IPS-18a (cell line): ENCODE data around the gene TRPC4.

Source experiments
- H3K27ac ChIP-seq: one replicate; pipeline ENCODE4 v1.5.1; 2013; ENCODE audit warnings: low read length
- H3K27me3 ChIP-seq: one replicate; pipeline ENCODE4 v1.6.1; 2013; ENCODE audit warnings: mild to moderate bottlenecking, low read length; ENCODE audit not compliant: control insufficient read depth, insufficient read depth
- H3K36me3 ChIP-seq: one replicate; pipeline ENCODE4 v1.6.1; 2013; ENCODE audit warnings: low read depth, low read length; ENCODE audit not compliant: control insufficient read depth
- H3K4me1 ChIP-seq: one replicate; pipeline ENCODE4 v1.6.1; 2013; ENCODE audit warnings: low read depth, low read length; ENCODE audit not compliant: control insufficient read depth
- H3K4me3 ChIP-seq: one replicate; pipeline ENCODE4 v1.5.1; 2013; ENCODE audit warnings: low read length
- H3K9ac ChIP-seq: one replicate; pipeline ENCODE4 v1.6.1; 2013; ENCODE audit warnings: mild to moderate bottlenecking, low read length, moderate library complexity
- H3K9me3 ChIP-seq: one replicate; pipeline ENCODE4 v1.6.1; 2013; ENCODE audit warnings: low read depth, low read length; ENCODE audit not compliant: control insufficient read depth

Gene TRPC4

GRCh38 chr13:37682496-37682895, 187.1 kb downstream of the TRPC4 start:
- Histone ChIP-seq H3K9me3 (no peaks in the 10 kb centered on the region), H3K4me1 (peaks cover 9% of the 10 kb centered on the region), H3K36me3 (no peaks in the 10 kb centered on the region), H3K9ac (no peak overlapping the region), H3K4me3 (no peak overlapping the region), H3K27me3 (no peaks in the 10 kb centered on the region), H3K27ac (no peak overlapping the region)

- H3K9ac ChIP-seq, result no peak overlapping the region
- H3K4me1 ChIP-seq, result peaks cover 9% of the 10 kb centered on the region
- no peaks in the 10 kb centered on the region for H3K27me3 ChIP-seq
- no peaks in the 10 kb centered on the region for H3K36me3 ChIP-seq
- H3K9me3 ChIP-seq, result no peaks in the 10 kb centered on the region
- no peak overlapping the region for H3K27ac ChIP-seq
- no peak overlapping the region for H3K4me3 ChIP-seq
These were observed 188.1 kb downstream of the TRPC4 start for GRCh38 chr13:37681281-37682032.

GRCh38 chr13:37680137-37680536, 189.4 kb downstream of the TRPC4 start:
- Histone ChIP-seq H3K36me3 (no peaks in the 10 kb centered on the region), H3K9me3 (no peaks in the 10 kb centered on the region), H3K27me3 (no peaks in the 10 kb centered on the region), H3K4me1 (peaks cover 5% of the 10 kb centered on the region), H3K27ac (no peak overlapping the region), H3K4me3 (no peak overlapping the region), H3K9ac (no peak overlapping the region)

DNA sequence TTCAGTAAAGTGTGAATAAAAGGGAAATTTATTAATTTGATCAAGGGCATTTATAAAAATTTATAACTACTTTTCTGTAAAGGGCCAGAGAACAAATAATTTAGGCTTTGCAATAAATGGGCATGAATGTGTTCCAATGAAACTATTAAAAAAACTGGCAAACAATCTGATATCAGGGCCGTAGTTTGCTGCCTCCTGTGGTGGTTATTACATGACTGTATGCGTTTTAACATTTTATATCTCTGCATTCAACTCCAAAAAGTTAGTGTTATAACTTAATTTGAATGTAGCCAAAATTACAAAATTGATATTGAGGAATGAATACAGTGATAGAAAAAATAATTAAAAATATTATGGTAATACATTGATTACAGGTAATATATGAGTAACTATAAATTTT, 190.5 kb downstream of the TRPC4 start:
- Histone ChIP-seq H3K4me1 (peaks cover 3% of the 10 kb centered on the region), H3K9me3 (no peaks in the 10 kb centered on the region), H3K27me3 (no peaks in the 10 kb centered on the region), H3K27ac (no peak overlapping the region), H3K36me3 (no peaks in the 10 kb centered on the region), H3K4me3 (no peak overlapping the region), H3K9ac (no peak overlapping the region)

GRCh38 chr13:37669845-37670244, 199.7 kb downstream of the TRPC4 start:
- Histone ChIP-seq H3K4me3 (no peak overlapping the region), H3K9me3 (no peaks in the 10 kb centered on the region), H3K4me1 (peaks cover 10% of the 10 kb centered on the region), H3K9ac (no peak overlapping the region), H3K36me3 (no peaks in the 10 kb centered on the region), H3K27me3 (no peaks in the 10 kb centered on the region), H3K27ac (no peak overlapping the region)

GRCh38 chr13:37667702-37668101, 201.9 kb downstream of the TRPC4 start:
- Histone ChIP-seq H3K9me3 (no peaks in the 10 kb centered on the region), H3K36me3 (no peaks in the 10 kb centered on the region), H3K27ac (no peak overlapping the region), H3K27me3 (no peaks in the 10 kb centered on the region), H3K4me1 (peaks cover 10% of the 10 kb centered on the region), H3K9ac (no peak overlapping the region), H3K4me3 (no peak overlapping the region)

- H3K4me3 ChIP-seq, result no peak overlapping the region
- no peak overlapping the region for H3K9ac ChIP-seq
- H3K27me3 ChIP-seq, result no peaks in the 10 kb centered on the region
- peaks cover 10% of the 10 kb centered on the region for H3K4me1 ChIP-seq
- H3K36me3 ChIP-seq, result no peaks in the 10 kb centered on the region
- no peaks in the 10 kb centered on the region for H3K9me3 ChIP-seq
- H3K27ac ChIP-seq, result no peak overlapping the region
These were observed 203.5 kb downstream of the TRPC4 start for GRCh38 chr13:37666036-37666435.

GRCh38 chr13:37665420-37665819, 204.2 kb downstream of the TRPC4 start:
- no peak overlapping the region for H3K9ac ChIP-seq
- peaks cover 10% of the 10 kb centered on the region for H3K4me1 ChIP-seq
- H3K36me3 ChIP-seq, result no peaks in the 10 kb centered on the region
- H3K9me3 ChIP-seq, result no peaks in the 10 kb centered on the region
- H3K27ac ChIP-seq, result no peak overlapping the region
- no peaks in the 10 kb centered on the region for H3K27me3 ChIP-seq
- H3K4me3 ChIP-seq, result no peak overlapping the region

DNA sequence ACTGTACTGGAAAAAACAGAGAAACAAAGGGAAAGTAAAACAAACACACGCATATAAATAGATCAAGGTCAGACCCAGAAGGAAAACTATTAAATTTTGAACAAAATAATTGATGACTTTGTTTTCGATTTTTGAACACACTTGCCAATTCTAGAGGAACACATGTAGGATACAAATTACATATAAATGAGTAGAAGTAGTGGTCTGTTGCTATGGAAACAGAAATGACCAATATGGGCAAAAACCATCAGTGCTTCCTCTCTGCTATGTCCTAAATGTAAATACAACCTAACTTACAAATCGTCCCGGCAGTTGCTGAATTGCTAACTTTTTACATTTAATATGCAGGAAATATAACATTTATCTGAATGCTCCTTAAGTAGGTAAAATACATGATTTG, 205.8 kb downstream of the TRPC4 start:
- Histone ChIP-seq H3K4me1 (peaks cover 10% of the 10 kb centered on the region), H3K36me3 (no peaks in the 10 kb centered on the region), H3K4me3 (no peak overlapping the region), H3K27me3 (no peaks in the 10 kb centered on the region), H3K27ac (no peak overlapping the region), H3K9me3 (no peaks in the 10 kb centered on the region), H3K9ac (no peak overlapping the region)

GRCh38 chr13:37662624-37663023, 206.9 kb downstream of the TRPC4 start:
- H3K4me3 ChIP-seq, result no peak overlapping the region
- peaks cover 10% of the 10 kb centered on the region for H3K4me1 ChIP-seq
- H3K36me3 ChIP-seq, result no peaks in the 10 kb centered on the region
- H3K9ac ChIP-seq, result no peak overlapping the region
- H3K27me3 ChIP-seq, result no peaks in the 10 kb centered on the region
- H3K9me3 ChIP-seq, result no peaks in the 10 kb centered on the region
- H3K27ac ChIP-seq, result no peak overlapping the region

DNA sequence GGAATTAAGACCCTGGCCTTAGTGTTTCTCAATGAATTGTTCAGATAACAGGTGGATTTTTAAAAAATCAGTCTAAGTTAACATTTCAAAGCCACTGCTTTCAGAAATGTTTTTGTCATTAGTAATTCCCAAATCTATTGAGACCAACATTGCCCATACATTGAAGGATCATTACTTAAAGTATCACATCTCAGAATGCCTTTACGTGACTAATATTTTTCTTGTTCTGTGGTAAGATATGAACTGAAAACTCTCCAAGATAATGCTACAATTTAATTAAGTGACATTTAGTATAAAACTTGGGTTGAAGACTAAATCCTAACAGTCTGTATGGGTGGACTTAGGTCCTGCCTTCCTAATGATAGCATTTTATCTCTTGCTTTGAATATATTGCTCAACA, 211.6 kb downstream of the TRPC4 start:
- Histone ChIP-seq H3K4me3 (no peak overlapping the region), H3K36me3 (no peaks in the 10 kb centered on the region), H3K27me3 (no peaks in the 10 kb centered on the region), H3K9me3 (no peaks in the 10 kb centered on the region), H3K27ac (no peak overlapping the region), H3K9ac (no peak overlapping the region), H3K4me1 (no peaks in the 10 kb centered on the region)

DNA sequence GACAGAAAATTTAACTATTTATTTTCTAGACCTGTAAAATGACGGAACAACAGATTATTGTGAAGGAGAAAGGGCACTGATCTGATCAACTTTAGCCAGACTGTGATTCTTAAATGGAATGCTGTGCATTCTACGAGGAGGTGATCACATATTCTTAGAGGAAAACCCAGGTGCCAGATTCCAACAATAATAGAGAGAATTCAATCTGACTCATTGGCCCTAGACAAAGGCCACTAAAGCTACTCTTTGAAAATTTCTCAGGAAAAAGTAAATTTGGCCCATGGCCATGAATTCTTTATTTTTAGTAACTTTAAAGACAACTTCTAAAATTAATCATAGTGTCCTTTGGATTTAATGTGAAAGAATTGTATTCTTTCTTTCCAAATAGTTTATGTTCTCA, 212.4 kb downstream of the TRPC4 start:
- H3K27me3 ChIP-seq, result no peaks in the 10 kb centered on the region
- no peaks in the 10 kb centered on the region for H3K4me1 ChIP-seq
- H3K36me3 ChIP-seq, result no peaks in the 10 kb centered on the region
- no peak overlapping the region for H3K27ac ChIP-seq
- H3K9me3 ChIP-seq, result no peaks in the 10 kb centered on the region
- no peak overlapping the region for H3K9ac ChIP-seq
- H3K4me3 ChIP-seq, result no peak overlapping the region
